LoVo (cell line): ENCODE measurements around the gene MSL1.

Source experiments
- DNase-seq: peaks from one replicate; pipeline ENCODE4 v3.0.0-alpha.2; 2016; ENCODE audit warnings: low spot score

The MSL1 gene

DNA sequence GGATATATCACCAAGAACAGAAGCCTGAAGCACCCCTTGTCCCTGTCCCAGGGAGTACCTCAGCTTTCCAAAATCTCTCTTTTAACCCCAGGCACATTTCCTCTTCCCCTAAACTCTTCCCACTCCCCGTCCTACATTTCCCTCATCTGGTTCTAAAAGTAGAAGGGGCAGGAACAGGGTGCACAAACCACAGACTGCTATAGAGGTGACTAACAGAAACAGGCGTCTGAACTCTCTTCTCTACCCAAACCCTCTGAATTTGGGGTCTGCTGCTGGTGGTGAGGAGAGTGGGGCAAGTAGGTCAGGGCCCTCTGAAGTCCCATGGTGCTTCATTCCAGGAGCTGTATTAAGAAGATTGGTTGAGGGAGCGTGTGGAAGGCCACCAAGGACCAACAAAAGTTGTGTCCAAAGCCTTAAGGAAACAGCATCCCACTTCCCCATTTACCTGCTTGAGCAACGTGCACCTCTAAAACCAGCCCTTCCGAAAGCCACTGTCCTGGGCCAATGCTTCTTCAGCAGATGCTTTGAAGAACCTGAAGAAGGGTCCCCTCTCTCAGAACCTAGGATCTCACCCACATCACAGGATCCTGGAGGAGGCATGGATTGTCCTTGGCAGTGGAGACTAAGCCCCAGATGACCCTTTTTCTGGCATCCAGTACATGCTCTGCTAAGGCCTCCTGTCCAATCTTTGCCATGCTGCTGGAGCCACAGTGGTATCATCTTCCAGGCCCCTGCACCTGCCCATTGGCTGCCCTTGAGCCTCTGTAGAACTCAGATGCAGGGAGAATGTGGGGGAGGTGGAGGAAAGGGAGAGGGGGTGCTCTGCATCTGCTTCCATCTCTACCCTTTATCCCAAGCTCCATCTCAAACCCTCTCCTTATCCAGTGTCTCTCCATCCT, 15.7 kb upstream of the MSL1 start:
- DNase-seq: no peak

DNA sequence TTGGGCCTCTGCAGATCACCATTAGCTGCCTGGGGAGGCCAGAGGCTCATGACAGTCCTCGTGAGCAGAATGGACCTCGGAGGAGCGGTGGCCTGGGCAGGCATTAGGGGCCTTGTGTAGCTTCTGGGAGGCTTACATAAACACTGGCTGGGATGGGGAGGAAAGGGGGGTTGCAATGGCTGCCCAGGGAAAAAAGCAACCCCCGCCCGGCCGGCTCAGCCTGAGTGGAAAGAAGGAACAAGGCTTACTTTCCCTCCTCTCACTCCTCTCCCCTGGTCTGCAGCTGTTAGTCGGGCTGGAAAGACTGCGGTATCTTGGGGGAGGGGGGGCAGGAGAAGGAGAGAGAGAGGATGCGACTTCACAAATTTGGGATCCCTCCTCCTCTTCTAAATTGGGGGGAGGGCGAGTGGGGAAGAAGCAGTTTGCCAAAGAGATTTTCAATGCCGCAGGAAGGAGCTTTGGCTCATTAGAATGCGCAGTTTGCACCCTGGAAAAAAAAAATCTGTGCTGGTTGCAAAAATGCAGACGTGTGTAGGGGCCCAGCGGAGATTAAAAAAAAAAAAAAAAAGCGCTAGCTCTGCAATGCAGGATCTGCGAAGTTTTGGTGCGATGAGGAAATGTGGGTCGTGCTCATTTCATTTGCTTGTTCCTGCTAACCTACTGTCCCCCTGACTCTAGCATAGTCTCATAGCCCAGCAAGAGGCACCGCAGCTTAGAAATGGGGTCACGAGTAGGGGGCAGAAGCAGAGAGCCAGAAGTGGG, 14.8 kb upstream of the MSL1 start:
- DNase-seq: no peak

DNA sequence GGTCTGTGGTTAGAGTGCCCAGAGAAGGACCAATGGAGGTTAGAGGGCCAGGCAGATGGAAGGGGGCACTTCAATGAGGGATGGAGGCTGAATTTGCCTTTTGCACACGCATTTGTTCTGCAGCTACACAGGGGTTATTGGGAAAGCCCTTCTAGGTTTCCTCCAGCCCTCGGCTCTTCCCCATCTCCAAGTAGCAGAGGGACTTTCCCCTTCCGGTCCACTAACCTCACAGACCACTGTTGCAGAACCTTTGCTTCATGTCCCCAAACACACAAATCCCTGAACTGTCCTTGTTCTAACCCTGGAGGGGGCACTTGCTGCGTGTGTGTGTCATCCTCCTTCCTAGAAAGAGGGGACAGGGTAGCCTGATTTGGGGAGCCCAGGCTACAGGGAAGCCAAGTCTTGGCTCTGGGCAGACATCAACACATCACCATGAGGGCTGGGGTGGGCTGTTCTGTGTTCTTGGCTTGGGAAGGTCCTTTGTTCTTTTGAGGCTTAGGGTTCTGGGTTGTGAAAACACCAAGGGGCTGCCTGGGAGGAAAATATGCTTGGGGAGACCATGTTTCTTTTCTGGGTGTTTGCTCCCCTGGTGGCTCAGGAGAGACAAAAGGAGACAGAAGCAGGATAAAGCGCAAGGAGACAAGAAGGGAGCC, 14.1 kb upstream of the MSL1 start:
- no peak for DNase-seq

DNA sequence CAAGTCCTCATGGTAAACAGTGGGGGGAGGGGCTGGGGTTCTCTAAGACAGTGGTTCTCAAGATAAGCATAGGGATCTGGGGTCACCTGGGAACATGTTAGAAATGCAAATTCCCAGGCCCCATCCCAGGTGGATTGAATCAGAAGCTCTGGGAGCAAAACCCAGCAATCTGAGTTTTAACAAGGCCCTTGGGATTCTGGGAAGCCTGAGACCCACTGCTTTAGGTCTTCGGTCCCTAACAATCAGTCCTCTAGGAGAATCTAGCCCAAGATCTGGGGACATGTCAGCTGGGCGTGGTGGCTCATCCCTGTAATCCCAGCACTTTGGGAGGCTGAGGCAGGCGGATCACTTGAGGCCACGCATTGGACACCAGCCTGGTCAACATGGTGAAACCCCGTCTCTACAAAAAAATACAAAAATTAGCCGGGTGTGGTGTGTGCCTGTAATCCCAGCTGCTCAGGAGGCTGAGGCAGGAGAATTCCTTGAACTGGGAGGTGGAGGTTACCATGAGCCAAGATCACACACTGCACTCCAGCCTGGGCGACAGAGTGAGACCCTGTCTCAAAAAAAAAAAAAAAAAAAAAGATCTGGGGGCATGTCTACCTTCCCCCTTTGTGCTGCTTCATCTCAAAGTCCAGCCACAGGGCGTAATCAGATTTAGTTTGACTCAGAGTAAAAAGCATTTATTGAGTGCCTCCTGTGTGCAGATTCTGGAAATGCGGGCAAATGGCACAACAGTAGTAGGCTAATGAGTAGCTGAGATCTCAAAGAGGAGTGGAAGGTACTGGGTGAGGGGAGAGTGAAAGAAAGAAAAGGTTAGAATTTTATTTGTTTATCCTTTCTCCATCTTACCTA, 12.6 kb upstream of the MSL1 start:
- DNase-seq: no peak

DNA sequence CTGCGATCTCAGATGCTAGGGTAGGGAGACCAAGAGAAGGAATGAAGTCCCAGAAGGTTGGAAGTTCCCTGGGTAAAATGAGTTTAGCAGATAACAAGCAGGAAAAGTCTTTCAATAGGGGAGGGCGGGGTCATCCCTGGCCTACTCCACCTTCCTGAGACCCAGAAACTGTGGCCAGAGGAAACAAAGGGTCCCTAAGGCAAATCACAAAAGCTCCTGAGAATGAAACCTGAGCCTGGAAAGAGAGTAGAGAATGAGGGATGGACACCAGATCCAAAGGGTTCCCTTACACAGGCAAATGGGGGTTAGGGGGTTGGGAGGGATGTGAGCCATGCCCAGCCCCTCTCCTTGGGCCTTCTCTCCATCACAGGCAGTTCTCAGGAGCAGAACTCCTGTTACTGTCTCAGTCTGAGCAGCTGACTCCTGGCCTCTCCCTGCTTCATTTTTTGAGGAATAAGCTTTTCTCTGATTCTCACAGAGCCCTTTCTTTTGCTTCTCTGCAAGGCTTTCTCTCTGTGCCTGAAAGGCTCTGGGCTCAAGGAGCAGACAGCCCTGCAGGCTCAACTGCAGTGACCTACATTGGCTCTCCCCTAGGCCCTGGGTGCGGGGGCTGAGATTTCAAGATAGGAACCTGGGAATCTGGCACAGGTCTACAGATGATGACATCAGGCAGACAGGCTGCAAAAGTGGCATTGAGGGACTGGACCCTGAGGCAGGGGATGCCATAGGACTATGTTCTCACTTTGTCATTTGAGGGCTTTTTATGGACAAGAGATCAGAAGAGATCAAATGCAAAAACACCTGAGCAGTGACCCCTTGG, 11.5 kb upstream of the MSL1 start:
- no peak for DNase-seq

DNA sequence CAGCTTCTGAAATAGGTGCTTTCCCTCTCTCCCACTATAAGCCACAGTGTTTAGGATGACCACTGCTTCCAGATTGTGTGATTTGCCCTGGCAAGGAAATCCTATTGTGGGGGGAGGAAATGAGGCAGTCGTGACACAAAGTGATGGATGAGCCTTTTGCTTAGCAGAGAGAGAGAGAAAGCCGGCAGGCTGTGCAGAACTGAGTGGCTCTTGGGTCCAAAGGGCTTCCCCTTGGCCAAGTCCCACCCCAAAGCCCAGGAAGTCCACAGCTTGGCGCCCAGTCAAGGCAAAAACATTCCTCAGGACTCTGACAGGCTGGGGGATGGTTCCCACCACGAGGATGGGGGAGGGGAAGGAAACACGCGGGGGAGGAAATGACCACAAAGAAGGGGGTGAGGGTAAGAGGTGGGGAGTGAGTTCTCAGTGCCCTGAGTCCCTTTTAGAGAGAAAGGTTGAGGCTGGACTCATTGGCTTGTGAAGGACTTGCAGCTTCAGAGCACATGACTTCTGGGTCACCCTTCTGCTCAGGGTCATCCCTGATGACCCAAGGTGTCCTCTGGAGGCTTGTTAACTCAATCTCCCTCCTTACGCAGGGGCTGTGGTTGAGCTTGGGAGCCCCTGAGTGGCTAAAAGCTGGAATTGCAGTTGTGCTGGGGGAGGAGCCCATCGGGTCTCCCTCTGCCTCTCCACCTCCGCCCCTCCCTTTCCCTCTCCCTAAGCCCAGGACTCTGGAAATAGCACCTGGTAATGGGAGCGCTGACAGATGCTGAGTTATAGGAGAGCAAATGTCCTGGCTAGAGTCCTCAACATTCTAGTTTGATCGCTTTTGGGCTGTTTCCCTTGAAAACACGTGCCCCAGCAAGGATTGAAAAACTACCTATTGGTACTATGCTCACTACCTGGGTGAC, 10.3 kb upstream of the MSL1 start:
- DNase-seq: peak; percentile 83

DNA sequence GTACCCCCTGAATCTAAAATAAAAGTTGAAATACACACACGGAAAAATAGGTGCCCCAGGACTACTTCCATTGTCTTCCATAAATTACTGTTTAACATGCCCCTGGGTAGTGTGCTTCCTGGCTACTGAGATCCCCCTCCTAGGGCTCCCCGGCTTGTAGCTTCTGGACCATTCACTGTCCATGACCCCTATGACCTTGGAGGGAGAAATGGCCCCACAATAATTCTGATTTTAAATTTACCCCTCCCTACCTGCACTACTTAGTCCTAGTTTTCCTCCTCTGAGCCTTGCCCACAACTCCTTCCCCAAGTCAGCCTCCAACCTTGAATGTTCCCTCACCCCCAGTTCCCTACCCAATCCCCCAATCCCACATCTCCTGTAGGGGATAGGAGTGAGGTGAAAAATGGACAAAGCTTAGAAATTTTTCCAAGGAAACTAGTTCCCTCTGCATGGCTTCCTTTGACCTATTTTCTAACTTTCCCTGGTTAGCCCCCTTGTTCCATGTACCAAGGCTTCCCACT, 9.5 kb upstream of the MSL1 start:
- no peak for DNase-seq

DNA sequence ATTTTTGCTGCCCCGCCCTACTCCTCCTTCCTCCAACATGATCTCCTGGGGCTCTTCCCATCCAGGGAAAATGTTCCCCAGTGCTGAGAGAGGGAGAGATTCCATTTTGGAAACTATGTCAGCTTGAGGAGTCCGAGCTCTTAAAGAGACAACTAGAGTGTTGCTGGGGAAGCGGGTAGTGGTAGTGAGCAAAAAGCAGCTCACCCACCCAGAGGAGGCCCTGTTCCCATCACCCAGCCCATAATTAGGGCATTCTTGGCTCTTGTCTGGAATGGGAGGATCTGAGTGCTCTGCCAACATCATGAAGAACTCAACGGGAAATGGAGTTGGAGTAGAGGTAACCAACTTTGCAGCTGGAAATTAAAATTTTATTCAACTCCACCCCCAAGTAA, 9.1 kb upstream of the MSL1 start:
- DNase-seq: no peak

DNA sequence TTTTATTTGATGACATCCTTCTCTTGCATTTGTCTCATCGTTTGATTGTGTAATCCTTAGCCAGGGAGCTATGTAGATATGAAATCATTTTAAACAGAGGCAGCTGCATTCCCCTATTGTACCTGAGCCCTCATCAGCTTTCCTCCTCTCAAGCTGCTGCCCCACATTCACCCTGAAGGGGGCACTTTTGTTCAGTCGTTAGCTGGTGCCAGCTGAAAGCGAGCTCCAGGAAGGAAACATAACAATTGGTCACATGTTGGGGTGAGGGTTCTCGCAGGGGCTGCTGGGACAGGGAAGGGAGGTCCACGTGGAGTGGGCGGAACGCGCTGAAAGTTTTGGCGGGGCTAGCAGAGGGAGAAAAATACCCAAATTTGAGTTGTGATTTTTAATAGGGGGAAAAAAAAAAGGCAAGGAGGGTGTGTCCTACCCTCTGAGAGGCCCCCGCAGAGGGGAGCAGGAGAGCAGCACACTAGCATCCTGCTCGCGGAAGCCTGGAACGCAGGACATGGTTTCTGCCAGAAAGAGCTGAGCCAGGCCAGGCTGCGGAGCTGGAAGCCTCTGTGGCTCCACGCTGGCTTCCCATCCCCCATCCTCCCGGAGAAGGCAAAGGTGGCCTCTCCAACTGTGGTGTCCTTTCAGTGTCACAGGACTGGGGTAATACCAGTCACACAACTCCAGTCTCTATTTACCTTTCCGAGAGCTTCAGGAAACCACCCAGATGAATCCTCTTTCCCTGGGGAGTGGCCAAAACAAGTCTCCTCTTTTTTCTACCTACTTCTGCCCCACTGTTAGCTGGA, 8.5 kb upstream of the MSL1 start:
- peak; percentile 92 for DNase-seq

DNA sequence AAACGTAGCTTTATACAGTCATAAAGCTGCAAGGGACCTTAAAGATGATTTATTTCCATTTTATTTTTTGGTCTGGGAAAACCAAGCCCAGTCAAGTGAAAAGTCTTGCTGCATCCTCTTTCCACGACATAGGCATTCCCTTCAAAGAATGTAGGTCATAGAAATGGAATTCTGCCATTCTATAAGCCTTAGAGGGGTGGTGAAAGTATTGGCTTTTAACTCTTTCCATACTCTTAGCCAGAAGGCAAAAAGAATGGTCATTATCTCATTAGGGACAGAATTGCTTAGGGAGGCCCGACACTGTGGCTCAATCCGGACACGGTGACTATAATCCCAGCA, 7.9 kb upstream of the MSL1 start:
- no peak for DNase-seq

DNA sequence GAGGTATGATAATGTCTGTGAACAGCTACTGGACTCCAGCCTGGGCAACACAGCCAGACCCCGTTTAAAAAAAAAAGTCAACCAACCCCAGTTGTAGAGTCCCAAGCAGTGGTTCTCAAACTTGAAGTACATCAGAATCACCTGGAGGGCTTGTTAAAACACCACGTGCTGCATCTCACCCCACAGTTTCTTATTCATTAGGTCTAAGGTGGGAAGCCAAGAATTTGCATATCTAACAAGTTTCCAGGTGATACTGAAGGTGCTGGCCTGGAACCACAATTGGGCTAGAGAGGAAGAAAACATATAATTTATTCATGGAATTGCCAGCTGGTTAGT, 6.7 kb upstream of the MSL1 start:
- DNase-seq: no peak

DNA sequence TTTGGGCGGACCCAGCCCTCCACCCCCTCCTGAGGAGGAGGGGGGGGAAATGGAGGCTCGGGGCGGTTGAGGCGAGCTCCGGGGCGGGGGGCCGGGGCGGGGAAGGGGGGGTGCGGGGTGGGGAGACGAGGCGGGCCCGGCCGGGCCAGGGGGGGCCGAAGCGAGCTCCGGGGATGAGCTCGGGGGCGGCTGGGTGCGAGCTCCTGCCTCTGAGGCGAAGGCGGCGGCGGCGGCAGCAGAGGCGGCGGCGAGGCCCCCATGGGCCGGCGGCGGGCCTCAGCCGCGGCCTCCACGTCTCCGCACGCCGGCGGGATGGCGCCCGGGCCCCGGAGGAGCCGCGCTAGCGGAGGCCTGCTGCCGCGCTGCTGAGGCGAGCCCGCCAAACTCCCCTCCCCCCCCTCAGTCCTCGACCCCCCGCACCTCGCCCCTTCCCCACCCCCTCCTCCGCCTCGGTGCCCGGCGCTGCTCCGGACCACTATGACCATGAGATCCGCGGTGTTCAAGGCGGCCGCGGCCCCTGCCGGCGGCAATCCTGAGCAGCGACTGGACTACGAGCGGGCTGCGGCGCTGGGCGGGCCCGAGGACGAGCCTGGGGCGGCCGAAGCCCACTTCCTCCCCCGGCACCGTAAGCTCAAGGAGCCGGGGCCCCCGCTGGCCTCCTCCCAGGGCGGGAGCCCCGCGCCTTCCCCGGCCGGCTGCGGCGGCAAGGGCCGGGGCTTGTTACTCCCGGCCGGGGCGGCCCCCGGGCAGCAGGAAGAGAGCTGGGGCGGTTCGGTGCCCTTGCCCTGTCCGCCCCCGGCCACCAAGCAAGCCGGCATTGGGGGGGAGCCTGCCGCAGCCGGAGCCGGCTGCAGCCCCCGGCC, 596 bp downstream of the MSL1 start:
- peak; percentile 37 for DNase-seq

DNA sequence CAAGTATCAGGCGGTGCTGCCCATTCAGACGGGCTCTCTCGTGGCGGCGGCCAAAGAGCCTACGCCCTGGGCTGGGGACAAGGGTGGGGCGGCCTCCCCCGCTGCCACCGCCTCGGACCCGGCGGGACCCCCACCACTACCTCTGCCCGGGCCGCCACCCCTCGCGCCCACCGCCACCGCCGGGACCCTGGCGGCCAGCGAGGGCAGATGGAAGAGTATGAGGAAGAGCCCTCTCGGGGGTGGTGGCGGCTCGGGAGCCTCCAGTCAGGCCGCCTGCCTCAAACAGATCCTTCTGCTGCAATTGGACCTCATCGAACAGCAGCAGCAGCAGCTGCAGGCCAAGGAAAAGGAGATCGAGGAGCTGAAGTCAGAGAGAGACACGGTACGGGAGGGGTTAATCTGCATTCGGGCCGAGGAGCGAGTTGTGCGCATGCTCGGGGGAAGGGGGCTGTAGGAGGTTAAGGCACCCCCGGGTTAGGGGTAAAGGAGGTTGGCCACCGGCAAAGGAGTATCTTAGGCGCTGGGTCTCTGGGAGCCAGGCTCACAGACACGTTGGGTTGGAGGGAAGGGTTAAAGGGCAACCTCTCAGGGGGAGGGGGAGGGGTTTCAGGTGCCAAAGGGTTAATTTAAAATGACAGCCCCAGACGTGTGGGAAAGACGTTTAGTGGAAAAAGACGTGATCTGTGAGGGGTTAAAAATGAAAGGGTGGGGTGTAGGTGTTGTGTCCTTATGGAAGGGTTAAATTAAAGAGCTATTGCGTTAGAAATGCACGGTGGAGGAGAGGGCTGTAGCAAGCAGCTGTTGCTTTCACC, 1.4 kb downstream of the MSL1 start:
- peak; percentile 37 for DNase-seq

DNA sequence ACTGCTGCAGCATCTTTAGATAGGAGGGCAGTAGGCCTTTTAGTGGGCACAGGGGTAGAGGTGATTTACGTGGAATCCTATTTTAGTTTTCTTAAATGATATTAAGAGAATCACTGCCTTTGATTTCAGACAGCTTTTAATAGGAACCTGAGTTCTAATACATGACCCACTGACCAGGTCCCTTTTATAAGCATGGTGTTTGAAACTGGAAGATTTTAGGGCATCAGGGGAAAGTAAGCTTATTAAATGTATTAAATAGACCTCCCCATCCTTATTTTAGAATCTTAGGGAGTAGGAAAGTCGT, 2.0 kb downstream of the MSL1 start:
- no peak for DNase-seq

DNA sequence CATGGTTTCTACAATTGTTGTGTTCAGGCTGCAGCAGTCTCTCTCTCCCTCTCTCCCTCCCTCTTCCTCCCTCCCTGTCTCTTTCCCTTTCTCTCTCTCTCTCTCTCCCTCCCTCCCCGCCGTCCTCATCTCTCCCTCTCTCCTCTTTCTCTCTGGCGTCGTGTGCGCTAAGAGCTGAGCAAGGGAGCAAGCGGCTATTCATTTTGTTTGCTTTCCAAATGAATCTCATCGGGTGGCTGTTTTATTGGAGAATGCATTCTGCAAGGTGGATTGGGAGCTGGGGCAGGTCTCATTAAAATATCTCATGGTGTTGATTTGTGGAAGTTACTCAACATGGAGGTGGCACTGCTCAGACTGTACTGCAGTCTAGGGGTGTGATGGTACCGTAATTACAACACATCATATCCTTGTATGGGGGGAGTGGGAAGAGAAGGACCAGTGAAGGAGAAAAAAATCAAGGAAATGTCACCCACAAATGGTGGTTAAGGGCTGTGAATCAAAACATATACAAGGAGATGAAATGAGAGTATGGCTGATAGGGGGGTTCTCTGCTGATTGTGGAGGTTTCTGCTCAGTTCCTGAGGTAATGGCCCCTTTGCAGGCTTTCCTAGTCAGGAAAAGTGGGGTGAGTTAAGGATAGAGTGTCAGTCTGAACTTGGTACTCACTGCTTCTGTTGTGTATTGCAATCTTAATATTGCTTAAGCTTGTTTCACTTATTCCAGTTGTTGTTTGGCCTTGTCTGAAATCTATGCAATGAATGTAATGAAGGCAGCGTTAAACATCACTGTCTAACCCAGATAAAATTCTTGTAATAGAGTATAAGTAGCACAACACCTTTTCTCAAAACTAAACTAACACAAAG, 2.7 kb downstream of the MSL1 start:
- DNase-seq: no peak

DNA sequence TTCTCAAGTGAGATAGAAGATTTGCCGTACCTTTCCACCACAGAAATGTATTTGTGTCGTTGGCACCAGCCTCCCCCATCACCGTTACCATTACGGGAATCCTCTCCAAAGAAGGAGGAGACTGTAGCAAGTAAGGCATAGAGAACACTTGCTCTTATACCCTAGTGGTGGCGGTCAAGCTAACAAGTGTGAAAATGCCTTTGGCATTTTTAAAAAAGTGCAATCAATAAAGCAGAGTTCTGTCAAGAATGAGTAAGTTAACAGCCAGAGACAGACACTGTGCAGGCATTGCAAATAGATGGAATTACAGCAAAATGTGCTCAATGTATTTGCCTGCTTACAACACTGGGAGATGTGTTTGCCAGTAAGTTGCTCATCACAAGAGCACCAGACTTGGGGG, 7.7 kb downstream of the MSL1 start:
- DNase-seq: no peak
